GM18505 (cell line): Measurements from ENCODE around the gene COPZ1.

Experiments
- ATAC-seq: cut with Tn5 transposase; IDR thresholded peaks from one replicate; pipeline ENCODE4 v1.9.1; 2021; ENCODE audit not compliant: unreplicated experiment
- POLR2A ChIP-seq: IDR thresholded peaks from 4 replicates; pipeline ENCODE4 v1.6.1; 2011; ENCODE audit warnings: borderline replicate concordance; ENCODE audit not compliant: insufficient read depth, insufficient read length; ENCODE audit errors: extremely low read depth

The COPZ1 gene

DNA sequence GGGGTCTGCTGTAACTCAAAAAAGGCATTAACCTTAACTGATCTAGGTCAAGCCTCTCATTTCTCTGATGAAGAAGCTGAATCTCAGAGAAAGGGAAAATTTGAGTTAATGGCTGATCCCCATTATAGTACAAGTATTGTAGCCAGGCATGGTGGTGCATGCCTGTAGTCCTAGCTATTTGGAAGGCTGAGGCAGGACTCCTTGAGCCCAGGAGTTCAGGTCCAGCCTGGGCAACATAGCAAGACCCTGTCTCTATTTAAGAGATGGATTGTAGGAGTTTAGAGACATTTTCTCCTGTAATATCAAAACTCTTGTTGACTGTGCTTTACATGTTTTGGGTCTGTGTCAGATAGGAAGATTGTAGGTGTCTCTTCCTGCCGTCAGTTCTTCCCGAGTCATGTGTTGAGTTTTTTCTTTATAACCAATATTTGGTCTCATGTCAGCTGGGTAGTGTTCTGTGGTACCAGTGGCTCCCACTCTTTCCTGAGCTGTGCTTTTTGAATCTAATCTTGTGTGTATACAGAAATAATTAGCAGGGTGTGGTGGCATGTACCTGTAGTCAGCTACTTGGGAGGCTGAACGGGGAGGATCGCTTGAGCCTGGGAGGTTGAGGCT, 8.6 kb downstream of the COPZ1 start:
- no peak for TF ChIP-seq POLR2A
- no peak for ATAC-seq

GRCh38 chr12:54337280-54337842, 12.4 kb downstream of the COPZ1 start:
- ATAC-seq = no peak
- TF ChIP-seq POLR2A = no peak

DNA sequence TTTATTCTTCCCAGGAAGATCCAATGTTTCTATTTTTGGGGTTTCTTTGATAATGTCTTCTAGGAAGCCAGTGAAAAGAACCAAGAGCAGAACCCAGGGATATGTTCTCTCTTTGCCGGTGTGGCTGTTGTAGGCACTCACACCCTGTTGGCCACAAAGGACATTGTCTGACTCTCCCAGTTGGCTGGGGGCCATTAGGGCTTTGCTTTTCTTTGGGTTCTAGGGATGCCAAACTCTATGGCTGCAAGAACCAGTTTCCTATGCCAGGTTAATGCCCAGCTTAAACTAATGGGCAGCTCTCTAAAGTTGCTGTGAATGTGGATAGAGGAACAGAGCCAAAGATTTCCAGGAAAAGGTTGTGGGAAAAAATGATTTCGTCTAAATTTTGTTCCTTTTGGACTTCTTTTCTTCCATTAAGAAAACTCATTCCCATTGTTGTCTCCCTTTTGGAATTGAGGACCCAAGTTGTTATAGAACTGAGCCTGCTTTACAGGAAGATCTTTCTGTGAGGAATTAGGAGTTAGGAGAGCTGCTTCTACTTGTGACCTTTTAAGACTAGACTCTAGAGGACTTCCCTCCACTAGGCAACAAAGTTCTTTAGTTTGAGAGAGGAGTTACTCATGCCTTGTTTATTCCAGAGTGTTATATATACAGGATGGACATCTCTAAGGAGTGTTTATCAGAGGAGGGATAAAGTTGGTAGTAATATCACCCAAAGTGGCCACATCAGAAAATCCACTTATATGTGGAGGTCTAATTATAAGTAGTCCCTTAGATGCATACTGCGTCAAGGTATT, 13.1 kb downstream of the COPZ1 start:
- ATAC-seq = no peak
- TF ChIP-seq POLR2A = no peak

GRCh38 chr12:54338698-54339296, 13.9 kb downstream of the COPZ1 start:
- no peak for TF ChIP-seq POLR2A
- no peak for ATAC-seq

DNA sequence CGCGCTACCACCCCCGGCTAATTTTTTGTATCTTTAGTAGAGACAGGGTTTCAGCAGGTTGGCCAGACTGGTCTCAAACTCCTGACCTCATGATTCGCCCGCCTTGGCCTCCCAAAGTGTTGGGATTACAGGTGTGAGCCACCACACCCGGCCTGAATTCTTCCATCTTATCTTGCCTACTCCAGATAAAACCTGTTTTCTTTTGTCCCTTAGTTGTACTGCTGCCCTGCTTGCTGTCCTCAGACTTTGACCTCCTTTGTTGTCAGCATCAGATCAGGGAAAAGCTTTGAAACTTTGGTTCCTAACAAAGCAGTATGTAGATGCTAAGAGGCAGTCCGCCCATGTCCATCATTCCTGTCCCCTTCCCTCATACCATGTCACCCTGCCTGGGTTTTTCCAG, 15.9 kb downstream of the COPZ1 start:
- no peak for ATAC-seq
- TF ChIP-seq POLR2A = no peak

DNA sequence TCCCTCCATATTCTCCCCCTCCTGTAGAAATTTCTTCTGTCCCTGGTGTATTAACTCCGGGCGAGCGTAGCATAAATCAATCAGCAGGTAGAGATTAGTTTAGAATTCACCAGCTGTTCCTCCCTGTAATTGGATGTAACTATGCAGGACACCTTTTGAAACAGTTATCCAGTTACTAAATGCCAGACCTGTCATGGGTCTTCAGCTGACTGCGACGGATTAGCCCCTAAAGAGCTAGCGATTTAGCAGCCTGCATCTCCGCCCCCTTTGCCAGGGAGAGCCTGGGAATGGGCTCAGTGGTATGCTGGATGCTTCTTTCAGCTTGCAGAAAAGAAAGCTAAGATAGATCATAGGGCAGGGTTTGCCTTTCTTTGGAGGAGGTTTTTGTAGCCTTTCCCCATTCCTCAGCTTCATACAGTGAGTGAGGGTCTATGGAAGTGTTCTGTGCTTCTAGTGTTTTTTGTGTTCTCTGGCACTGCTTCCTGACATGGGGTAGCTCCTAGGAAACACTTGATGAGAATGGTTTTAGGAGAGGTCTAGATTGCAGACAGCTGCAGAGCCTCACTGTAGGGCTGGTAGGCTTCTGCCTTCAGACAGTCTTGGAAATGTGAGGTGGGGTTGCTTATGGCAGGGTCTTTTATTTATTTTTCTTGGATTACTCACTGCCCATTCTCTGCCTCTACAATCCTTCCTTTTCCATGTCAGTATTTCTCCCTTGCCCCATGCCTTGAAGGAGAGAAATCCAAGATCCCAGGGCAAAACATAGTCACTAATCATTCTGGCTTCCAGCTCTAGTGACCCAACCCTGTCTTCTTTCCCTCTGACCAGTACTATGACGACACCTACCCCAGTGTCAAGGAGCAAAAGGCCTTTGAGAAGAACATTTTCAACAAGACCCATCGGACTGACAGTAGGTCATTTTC, 16.7 kb downstream of the COPZ1 start:
- TF ChIP-seq POLR2A = no peak
- no peak for ATAC-seq

GRCh38 chr12:54349036-54349435, 24.1 kb downstream of the COPZ1 start:
- no peak for ATAC-seq
- no peak for TF ChIP-seq POLR2A

DNA sequence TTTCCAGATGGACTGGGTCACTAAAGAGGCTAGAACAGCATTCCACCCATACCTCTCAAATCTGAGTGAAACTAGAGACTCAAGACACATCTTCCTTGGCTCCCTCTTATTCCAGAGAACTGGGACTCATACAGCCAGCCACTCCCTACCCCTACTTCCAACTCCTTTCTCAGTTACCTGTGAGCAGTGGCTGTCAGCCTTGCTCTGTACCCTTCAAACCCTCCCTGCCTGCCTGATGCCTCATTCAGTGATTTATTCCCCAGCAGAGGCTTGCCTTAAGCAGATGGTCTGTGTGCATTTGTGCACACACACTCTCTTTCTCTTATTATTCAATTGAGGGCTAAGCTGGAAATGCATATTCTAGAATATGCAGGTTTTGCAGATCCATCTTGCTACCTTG, 24.7 kb downstream of the COPZ1 start:
- ATAC-seq = no peak
- no peak for TF ChIP-seq POLR2A

GRCh38 chr12:54350743-54351142, 25.8 kb downstream of the COPZ1 start:
- no peak for TF ChIP-seq POLR2A
- no peak for ATAC-seq

DNA sequence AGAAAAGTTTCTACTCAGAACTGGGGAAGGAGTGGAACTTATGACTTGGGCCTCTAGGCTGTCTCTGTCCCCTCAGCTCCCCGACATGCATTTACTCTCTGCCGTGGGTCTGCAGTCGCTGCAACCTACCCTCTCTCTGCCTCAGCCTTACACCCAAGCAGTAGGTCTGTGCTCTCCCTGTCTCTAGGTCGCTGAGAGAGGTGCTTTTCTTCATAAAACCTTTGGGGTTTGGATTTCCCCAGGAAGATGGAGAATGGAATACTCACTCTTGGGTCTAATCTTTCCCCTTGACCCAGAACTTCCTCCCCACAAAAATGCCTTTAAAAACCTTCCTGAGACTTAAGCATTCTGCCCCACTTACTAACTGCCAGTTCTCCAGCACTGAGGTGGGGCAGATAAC, 26.4 kb downstream of the COPZ1 start:
- no peak for ATAC-seq
- TF ChIP-seq POLR2A = no peak

- TF ChIP-seq POLR2A = no peak
- ATAC-seq = no peak
Observed at GRCh38 chr12:54352022-54352531, 27.1 kb downstream of the COPZ1 start.
